B cell (primary cell): ENCODE measurements around the gene C1orf198. TPM values are rescaled to one million over a fixed set of nuclear protein-coding genes. Genes with fewer than 3 reads are reported as not detected.

Source experiments
- ATAC-seq: fragments of 200-7000 bp; cut with Tn5 transposase; one replicate; pipeline ENCODE4 v1.10.0; 2021; ENCODE audit warnings: low read depth, mild to moderate bottlenecking, moderate number of reproducible peaks, moderate library complexity
- CTCF ChIA-PET: fragments of 350-600 bp; sonication (Branson Sonifier 250); formaldehyde crosslinking; loops from one replicate; lab custom pipeline; 2021; ENCODE audit warnings: antibody characterized with exemption, inconsistent platforms; lab: Charles Lee
- POLR2A ChIA-PET: fragments of 350-600 bp; sonication (Branson Sonifier 250); formaldehyde crosslinking; loops from one replicate; lab custom pipeline; 2021; ENCODE audit warnings: antibody characterized with exemption; lab: Charles Lee
- DNase-seq: peaks from one replicate; pipeline ENCODE4 v3.0.0; 2013
- H2AFZ ChIP-seq: 2 replicates; pipeline ENCODE4 v1.6.1; 2012; ENCODE audit warnings: mild to moderate bottlenecking, low read depth, low read length; ENCODE audit not compliant: insufficient read depth, poor library complexity, severe bottlenecking
- H3K27ac ChIP-seq, 2 donors: 1 replicate in 1 of 2; 2 replicates in 1 of 2; pipeline ENCODE4 v1.5.1; 2012 to 2013; ENCODE audit warnings: low read length in 2 of 2, mild to moderate bottlenecking in 2 of 2, moderate library complexity in 1 of 2
- H3K27me3 ChIP-seq, 4 experiments: fragments of 200-600 bp in 1 of 4; sonication (generic) in 1 of 4; replicated peaks in 1 of 4; 1 replicate in 2 of 4; 2 replicates in 2 of 4; pipeline versions ENCODE4 v1.6.1 to v1.7.0; 2013 to 2016; ENCODE audit warnings: low read length in 3 of 4, mild to moderate bottlenecking in 2 of 4, mixed read lengths in 1 of 4, moderate library complexity in 1 of 4; ENCODE audit not compliant: insufficient read depth in 4 of 4, control insufficient read depth in 3 of 4; ENCODE audit errors: control extremely low read depth in 1 of 4
- H3K36me3 ChIP-seq, 2 experiments: replicated peaks in 1 of 2; 1 replicate in 1 of 2; 2 replicates in 1 of 2; pipeline versions ENCODE4 v1.6.1 to v1.7.1; 2013; ENCODE audit warnings: low read length in 1 of 2; ENCODE audit not compliant: insufficient read depth in 2 of 2, control insufficient read depth in 1 of 2; ENCODE audit errors: control extremely low read depth in 1 of 2, extremely low read depth in 1 of 2
- H3K4me1 ChIP-seq, 2 donors: fragments of 200-600 bp in 1 of 2; sonication (generic) in 1 of 2; 1 replicate in 1 of 2; 2 replicates in 1 of 2; pipeline versions ENCODE4 v1.5.1 to v1.6.1; 2013 to 2017; ENCODE audit warnings: low read length in 2 of 2; ENCODE audit not compliant: control insufficient read depth in 2 of 2, insufficient read depth in 2 of 2
- H3K4me2 ChIP-seq: replicated peaks from 2 replicates; pipeline ENCODE3; 2012; ENCODE audit warnings: mild to moderate bottlenecking, low read depth, low read length; ENCODE audit not compliant: poor library complexity, severe bottlenecking
- H3K4me3 ChIP-seq, 5 experiments: fragments of 200-600 bp in 1 of 5; sonication (generic) in 1 of 5; 1 replicate in 3 of 5; 2 replicates in 2 of 5; pipeline versions ENCODE4 v1.5.1 to v1.7.0; 2011 to 2016; ENCODE audit warnings: low read length in 4 of 5, mild to moderate bottlenecking in 4 of 5, low read depth in 2 of 5, control low read depth in 1 of 5, moderate library complexity in 1 of 5; ENCODE audit not compliant: insufficient read depth in 1 of 5; ENCODE audit errors: control extremely low read depth in 1 of 5, extremely low read depth in 1 of 5
- H3K79me2 ChIP-seq: fragments of 200-600 bp; sonication (generic); one replicate; pipeline ENCODE4 v1.6.0; 2016; ENCODE audit warnings: low read length; ENCODE audit not compliant: control insufficient read depth, insufficient read depth
- H3K9ac ChIP-seq: fragments of 200-600 bp; sonication (generic); 2 replicates; pipeline ENCODE4 v1.6.1; 2017; ENCODE audit warnings: mild to moderate bottlenecking, low read length, moderate library complexity
- H3K9me3 ChIP-seq, 3 donors: one replicate each; pipeline versions ENCODE4 v1.6.1 to v1.7.1; 2013; ENCODE audit warnings: low read length in 2 of 3; ENCODE audit not compliant: control insufficient read depth in 2 of 3, insufficient read depth in 1 of 3; ENCODE audit errors: control extremely low read depth in 1 of 3
- H4K20me1 ChIP-seq: 2 replicates; pipeline ENCODE4 v1.6.0; 2012; ENCODE audit warnings: mild to moderate bottlenecking, low read length; ENCODE audit not compliant: insufficient read depth, control insufficient read depth, poor library complexity, severe bottlenecking
- H3K27ac Mint-ChIP-seq: one replicate; pipeline ENCODE4 v1.8.0; 2021; ENCODE audit warnings: mixed read lengths
- H3K27me3 Mint-ChIP-seq: one replicate; pipeline ENCODE4 v1.8.0; 2021; ENCODE audit warnings: mixed read lengths
- H3K4me1 Mint-ChIP-seq: one replicate; pipeline ENCODE4 v1.8.0; 2021; ENCODE audit warnings: mixed read lengths
- H3K4me3 Mint-ChIP-seq: one replicate; pipeline ENCODE4 v1.8.0; 2021; ENCODE audit warnings: mixed read lengths
- H3K9me3 Mint-ChIP-seq: one replicate; pipeline ENCODE4 v1.8.0; 2022; ENCODE audit warnings: mixed read lengths; ENCODE audit not compliant: insufficient read depth
- EZH2 ChIP-seq: IDR thresholded peaks from 2 replicates; pipeline ENCODE4 v1.6.1; 2012; ENCODE audit warnings: borderline replicate concordance, low read depth, mild to moderate bottlenecking, moderate library complexity, low read length; ENCODE audit not compliant: insufficient read depth, poor library complexity, severe bottlenecking
- WGBS: methylation state at CpG from one replicate; pipeline ENCODE4 v1.1.5; 2013; ENCODE audit warnings: missing lambda C conversion rate; ENCODE audit not compliant: insufficient coverage; 5-methylcytosine and 5-hydroxymethylcytosine counted together
- intact Hi-C: fragments of 100-400 bp; cut with micrococcal nuclease; formaldehyde crosslinking; loops from one replicate; pipeline ENCODE4 v1.10.0; 2022
- polyA minus RNA-seq: library from RNA; depleted of rRNA, polyadenylated mRNA; stranded (reverse); fragments of >200 nt; gene quantifications from 2 replicates; pipeline ENCODE4 v1.2.3, GENCODE V29; 2012
- polyA plus RNA-seq: library from polyadenylated mRNA; depleted of rRNA; stranded (reverse); fragments of >200 nt; gene quantifications from 2 replicates; pipeline ENCODE4 v1.2.3, GENCODE V29; 2012
- total RNA-seq, 2 donors: library from RNA; stranded (reverse); fragments of 120-200 nt in 1 of 2; gene quantifications; 1 replicate in 1 of 2; 2 replicates in 1 of 2; pipeline versions ENCODE4 v1.2.3 to v1.2.4, GENCODE V29; 2013 to 2022
- TF ChIP-seq, protein P1 (sequence below): fragments of 200-600 bp; IDR thresholded peaks from one replicate; pipeline ENCODE4 v1.8.0; 2022; ENCODE audit warnings: antibody characterized with exemption, mild to moderate bottlenecking

C1orf198 gene
- 6.6 TPM in 2 replicates for total RNA-seq
- total RNA-seq (2013) = 4.6 TPM
- 1.0 and 1.3 TPM in 2 replicates for polyA plus RNA-seq
- polyA minus RNA-seq = 2.9 and 4.0 TPM in 2 replicates

DNA sequence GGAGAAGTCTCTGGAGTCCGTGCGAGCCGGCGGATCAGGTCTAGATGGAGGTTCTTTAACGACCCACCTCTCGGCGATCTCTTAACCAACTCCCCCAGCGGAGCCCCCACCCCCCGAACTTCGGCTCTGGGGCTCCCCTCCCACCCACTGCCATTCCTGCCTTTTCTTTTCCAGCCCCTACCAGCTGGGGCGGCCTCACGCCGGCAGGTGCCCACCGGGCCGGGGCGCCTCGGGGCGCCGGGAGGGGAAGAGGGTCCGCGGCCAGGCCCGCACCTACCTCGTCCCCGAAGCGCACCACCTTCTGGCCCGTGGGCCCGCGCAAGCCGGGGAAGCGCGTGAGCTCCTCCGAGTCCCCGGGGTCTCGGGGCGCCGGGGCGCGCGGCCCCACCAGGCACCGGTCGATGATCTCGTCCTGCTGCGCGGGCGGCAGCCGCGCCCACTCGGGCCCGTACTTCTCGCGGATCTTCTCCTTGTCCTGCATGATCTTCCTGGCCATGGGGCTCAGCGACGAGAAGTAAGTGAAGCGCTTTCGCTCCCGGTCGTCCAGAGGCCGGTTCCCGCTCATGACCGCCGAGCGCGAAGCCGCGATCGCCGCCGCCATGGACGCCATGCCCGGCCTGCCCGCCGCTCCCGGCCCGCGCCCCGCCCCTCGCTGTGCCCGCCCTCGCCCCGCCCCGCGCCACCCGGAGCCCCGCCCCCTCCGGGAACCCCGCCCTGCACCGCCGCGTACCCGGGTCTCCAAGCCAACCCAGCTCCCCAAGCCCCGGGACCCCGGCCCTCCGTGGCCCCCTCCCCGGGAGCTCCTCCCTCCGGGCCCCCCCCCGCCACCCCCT lies at the start of gene C1orf198:
Gene C1orf198, minus strand, starts transcription at position 619 of the 833 bp plus-strand sequence. Its CDS starts 9 bp downstream, at position 610.
- intact Hi-C loops = loop anchor here (1.0 to 5.0 kb wide), 4 partner anchors 111 to 553 kb away; partner anchors contain the start of genes ARV1, COG2 and FAM89A
- under 1% methylated on average over 83 of the region's 96 CpGs for WGBS
- H3K27ac Mint-ChIP-seq = peak within 1 kb of the TSS; percentile 72
- peak within 1 kb of the TSS; percentile 98 for H2AFZ ChIP-seq
- peak within 1 kb of the TSS; percentile 90 for H3K4me3 Mint-ChIP-seq
- no peaks in the 10 kb centered on the region for H3K9me3 Mint-ChIP-seq
- H3K4me3 ChIP-seq = peak within 1 kb of the TSS; percentile 25 to 87 (median 76)
- POLR2A ChIA-PET = interaction anchor here (0.6 kb wide), 1 partner anchor 222 kb away, joined by 6 read pairs; no protein-coding TSS in a partner anchor
- CTCF ChIA-PET = interaction anchor here (1.6 kb wide), 1 partner anchor 343 kb away, joined by 6 read pairs; no protein-coding TSS in a partner anchor
- no peaks in the 10 kb centered on the region for H4K20me1 ChIP-seq
- H3K27ac ChIP-seq = peak within 1 kb of the TSS in 1 of 2 donors; percentile 50
- H3K27me3 Mint-ChIP-seq = peaks cover 37% of the 10 kb centered on the region
- peak within 1 kb of the TSS; percentile 84 for H3K9ac ChIP-seq
- peaks cover 13 to 16% of the 10 kb centered on the region in 2 donors for H3K4me1 ChIP-seq
- peak within 1 kb of the TSS; percentile 91 for H3K4me2 ChIP-seq
- no peak for TF ChIP-seq EZH2
- TF ChIP-seq, protein P1, sequence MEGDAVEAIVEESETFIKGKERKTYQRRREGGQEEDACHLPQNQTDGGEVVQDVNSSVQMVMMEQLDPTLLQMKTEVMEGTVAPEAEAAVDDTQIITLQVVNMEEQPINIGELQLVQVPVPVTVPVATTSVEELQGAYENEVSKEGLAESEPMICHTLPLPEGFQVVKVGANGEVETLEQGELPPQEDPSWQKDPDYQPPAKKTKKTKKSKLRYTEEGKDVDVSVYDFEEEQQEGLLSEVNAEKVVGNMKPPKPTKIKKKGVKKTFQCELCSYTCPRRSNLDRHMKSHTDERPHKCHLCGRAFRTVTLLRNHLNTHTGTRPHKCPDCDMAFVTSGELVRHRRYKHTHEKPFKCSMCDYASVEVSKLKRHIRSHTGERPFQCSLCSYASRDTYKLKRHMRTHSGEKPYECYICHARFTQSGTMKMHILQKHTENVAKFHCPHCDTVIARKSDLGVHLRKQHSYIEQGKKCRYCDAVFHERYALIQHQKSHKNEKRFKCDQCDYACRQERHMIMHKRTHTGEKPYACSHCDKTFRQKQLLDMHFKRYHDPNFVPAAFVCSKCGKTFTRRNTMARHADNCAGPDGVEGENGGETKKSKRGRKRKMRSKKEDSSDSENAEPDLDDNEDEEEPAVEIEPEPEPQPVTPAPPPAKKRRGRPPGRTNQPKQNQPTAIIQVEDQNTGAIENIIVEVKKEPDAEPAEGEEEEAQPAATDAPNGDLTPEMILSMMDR = no peak
- no peaks in the 10 kb centered on the region for H3K36me3 ChIP-seq
- H3K9me3 ChIP-seq = no peaks in the 10 kb centered on the region
- no peaks in the 10 kb centered on the region for H3K79me2 ChIP-seq
- H3K27me3 ChIP-seq = peaks cover 0 to 24% (median 17%) of the 10 kb centered on the region in 4 experiments
- peaks cover 17% of the 10 kb centered on the region for H3K4me1 Mint-ChIP-seq
- DNase-seq (peak; percentile 85), ATAC-seq (peak; percentile 96)
